HL-60/S4 treated with phorbol 12-myristate 13-acetate at 8.2 ng/mL for 4 days and 3 days (cell line): ENCODE measurements around the gene DHX36.

ENCODE experiments used
- in situ Hi-C: fragments of 300-500 bp; cut with MboI; formaldehyde crosslinking; loops from 2 replicates; pipeline ENCODE4 v1.15.0; 2022; ENCODE audit warnings: low sequenced_read_pairs

DHX36 gene

DNA sequence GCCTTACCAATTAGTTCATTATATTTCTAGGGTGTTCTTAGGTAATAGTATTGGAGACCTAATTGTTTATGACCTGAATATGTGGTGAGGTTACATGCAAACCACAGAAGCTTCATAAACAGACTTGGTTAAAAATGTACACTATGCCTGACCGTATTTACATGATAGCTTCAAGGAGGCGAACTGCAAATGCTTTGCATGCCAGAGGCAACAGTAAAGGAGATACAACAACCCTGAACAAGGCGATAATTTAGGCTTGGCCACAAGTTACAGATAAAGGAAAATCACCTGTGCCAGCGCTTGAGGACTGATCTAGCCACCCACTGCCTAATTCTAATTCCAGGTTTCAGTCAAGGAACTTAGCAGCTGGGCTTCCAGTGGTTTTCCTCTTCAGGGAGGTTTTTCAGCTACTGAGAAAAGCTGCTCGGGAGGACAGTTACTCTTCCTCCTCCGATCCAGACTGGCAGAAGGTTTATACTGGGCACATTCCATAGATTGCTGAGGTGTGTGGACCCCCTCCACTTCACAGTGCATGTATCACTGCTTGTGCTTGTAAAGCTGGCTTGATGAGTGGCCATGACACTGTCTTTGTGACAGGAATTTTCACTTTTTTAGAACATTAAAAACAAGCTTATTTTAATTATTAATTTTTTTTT lies 95.6 kb downstream of the DHX36 start:
- in situ Hi-C loops = no loop called here

- in situ Hi-C loops = no loop called here
Measured at GRCh38 chr3:154227531-154227930, 96.8 kb downstream of the DHX36 start.

DNA sequence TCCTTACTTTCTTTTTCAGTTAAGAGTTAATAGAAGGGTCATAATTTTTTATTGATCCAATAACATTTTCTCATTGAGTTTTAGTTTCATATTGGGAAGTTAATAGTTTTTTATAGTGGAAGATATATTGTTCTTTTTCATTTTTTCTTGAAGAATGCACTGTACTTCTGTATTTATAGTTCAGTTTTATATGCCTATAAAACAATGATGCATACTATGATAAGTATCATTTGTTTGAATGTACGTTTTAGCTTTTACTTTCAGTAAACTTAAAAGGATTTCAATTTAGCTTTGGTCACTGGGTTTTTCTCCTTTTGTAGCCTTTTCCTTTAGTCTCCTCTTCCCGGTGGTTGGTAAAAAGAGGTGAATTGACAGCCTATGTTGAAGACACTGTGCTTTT lies 98.8 kb downstream of the DHX36 start:
- in situ Hi-C loops = no loop called here

DNA sequence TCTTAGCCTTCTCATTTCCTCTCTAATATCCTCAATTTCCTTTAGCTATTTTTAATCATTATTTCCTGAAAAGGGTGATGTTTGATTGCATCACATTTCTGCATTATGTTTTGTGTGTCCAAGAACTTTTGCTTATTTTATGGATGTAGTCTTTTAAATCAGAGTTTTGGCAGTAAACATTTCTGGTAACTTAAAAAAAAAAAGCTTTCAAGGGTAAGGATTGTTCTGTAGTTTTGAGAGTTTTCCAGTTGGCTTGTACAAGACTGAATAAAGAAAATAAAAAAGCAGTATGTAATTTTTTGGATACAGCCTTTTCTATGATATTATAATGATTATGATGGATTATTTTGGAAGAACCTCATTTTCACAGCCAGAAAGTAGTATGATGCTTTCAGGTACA lies 99.4 kb downstream of the DHX36 start:
- in situ Hi-C loops = no loop called here

GRCh38 chr3:154224366-154224765 lies 99.9 kb downstream of the DHX36 start:
- in situ Hi-C loops = no loop called here

GRCh38 chr3:154223519-154223918 lies 100.8 kb downstream of the DHX36 start:
- in situ Hi-C loops = no loop called here
